ENCODE measurements around the gene CBLN3. TPM values are rescaled to one million over a fixed set of nuclear protein-coding genes. Genes with fewer than 3 reads are reported as not detected.

CBLN3 gene
- total RNA-seq, 1 experiment from 2014 or later = 0.94 TPM

GRCh38 chr14:24395609-24396582 lies 33.6 kb downstream of the CBLN3 start:
- no peak for TF ChIP-seq SMAD3 (CRISPR knock-in tag; IDR thresholded peaks at IDR 0.05; ENCODE audit: borderline replicate concordance)
- TF ChIP-seq ZNF512 (CRISPR knock-in tag; IDR thresholded peaks at IDR 0.05; ENCODE audit: borderline replicate concordance) = no peak
- TF ChIP-seq MLX (CRISPR knock-in tag; IDR thresholded peaks at IDR 0.05) = no peak
- no peak for TF ChIP-seq NR3C1 (CRISPR knock-in tag; conservative IDR thresholded peaks at IDR 0.05; ENCODE audit: low read depth)
- no peak for TF ChIP-seq CREM (CRISPR knock-in tag; IDR thresholded peaks at IDR 0.05)
- TF ChIP-seq MYBL2 (CRISPR knock-in tag; IDR thresholded peaks at IDR 0.05) = no peak
- TF ChIP-seq TEAD1 (CRISPR knock-in tag; IDR thresholded peaks at IDR 0.05) = no peak
- TF ChIP-seq GTF2I (CRISPR knock-in tag; conservative IDR thresholded peaks at IDR 0.05) = no peak
- TF ChIP-seq PREB (CRISPR knock-in tag; IDR thresholded peaks at IDR 0.05; ENCODE audit: borderline replicate concordance) = no peak
- TF ChIP-seq ATF1 (CRISPR knock-in tag; IDR thresholded peaks at IDR 0.05) = no peak
- no peak for TF ChIP-seq USF2 (CRISPR knock-in tag; IDR thresholded peaks at IDR 0.05)
- TF ChIP-seq E2F4 (CRISPR knock-in tag; IDR thresholded peaks at IDR 0.05; ENCODE audit: borderline replicate concordance, low read depth) = no peak
- TF ChIP-seq ZNF317 (CRISPR knock-in tag; IDR thresholded peaks at IDR 0.05; ENCODE audit: borderline replicate concordance, low read depth) = no peak
- no peak for TF ChIP-seq NFE2L1 (CRISPR knock-in tag; IDR thresholded peaks at IDR 0.05)
- TF ChIP-seq E2F5 (CRISPR knock-in tag; IDR thresholded peaks at IDR 0.05) = no peak
- TF ChIP-seq USF1 (CRISPR knock-in tag; IDR thresholded peaks at IDR 0.05) = no peak
- TF ChIP-seq ERG (CRISPR knock-in tag; IDR thresholded peaks at IDR 0.05) = no peak
- no peak for TF ChIP-seq AFF4 (CRISPR knock-in tag; IDR thresholded peaks at IDR 0.05; ENCODE audit: borderline replicate concordance)
- no peak for TF ChIP-seq SP1 (CRISPR knock-in tag; conservative IDR thresholded peaks at IDR 0.05)
- Mint-ChIP-seq H3K27ac (no peak overlapping the region), H3K27me3 (ENCODE audit: low read depth) (peaks cover 12% of the 10 kb centered on the region), H3K9me3 (no peaks in the 10 kb centered on the region), H3K4me1 (peaks cover 43% of the 10 kb centered on the region), H3K4me3 (no peak overlapping the region), H3K36me3 (no peaks in the 10 kb centered on the region)
- DNase-seq (ENCODE audit: low spot score) = no peak
- POLR2A ChIA-PET = no interaction called here
- no peak for ATAC-seq
- CTCF ChIA-PET = interaction anchor here (1.1 to 2.6 kb wide), 7 partner anchors 14 to 51 kb away, joined by 3 to 15 read pairs (median 4); partner anchors contain the start of genes CBLN3 and KHNYN
